ENCODE results near the gene NR2F2.

DNA sequence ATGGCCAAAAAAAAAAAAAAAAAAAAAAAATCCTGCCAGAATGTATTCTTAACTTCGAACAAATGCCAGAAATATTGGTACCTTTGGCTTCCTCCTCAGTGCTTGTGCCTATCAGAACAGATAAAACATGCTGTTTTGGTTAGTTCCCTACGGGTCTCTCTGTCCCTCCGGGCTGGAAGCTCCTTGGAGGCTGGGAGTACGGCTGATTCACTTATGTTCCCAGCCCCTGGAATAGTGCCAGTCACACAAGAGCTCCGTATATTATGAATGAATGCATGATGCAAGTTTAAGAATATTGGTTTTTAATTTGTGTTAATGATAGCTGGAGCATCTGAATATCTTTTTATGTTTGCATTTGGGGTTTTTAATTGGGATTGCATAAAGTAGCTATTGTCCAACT is 44.0 kb downstream of the NR2F2 start:
- TF ChIP-seq, protein P1, sequence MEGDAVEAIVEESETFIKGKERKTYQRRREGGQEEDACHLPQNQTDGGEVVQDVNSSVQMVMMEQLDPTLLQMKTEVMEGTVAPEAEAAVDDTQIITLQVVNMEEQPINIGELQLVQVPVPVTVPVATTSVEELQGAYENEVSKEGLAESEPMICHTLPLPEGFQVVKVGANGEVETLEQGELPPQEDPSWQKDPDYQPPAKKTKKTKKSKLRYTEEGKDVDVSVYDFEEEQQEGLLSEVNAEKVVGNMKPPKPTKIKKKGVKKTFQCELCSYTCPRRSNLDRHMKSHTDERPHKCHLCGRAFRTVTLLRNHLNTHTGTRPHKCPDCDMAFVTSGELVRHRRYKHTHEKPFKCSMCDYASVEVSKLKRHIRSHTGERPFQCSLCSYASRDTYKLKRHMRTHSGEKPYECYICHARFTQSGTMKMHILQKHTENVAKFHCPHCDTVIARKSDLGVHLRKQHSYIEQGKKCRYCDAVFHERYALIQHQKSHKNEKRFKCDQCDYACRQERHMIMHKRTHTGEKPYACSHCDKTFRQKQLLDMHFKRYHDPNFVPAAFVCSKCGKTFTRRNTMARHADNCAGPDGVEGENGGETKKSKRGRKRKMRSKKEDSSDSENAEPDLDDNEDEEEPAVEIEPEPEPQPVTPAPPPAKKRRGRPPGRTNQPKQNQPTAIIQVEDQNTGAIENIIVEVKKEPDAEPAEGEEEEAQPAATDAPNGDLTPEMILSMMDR (IDR thresholded peaks at IDR 0.05) = no peak
- TF ChIP-seq POLR2A (IDR thresholded peaks at IDR 0.05) = no peak

Measured in lower leg skin (tissue), 3 donors.